ENCODE data around the gene MAPK12. TPM values are rescaled to one million over a fixed set of nuclear protein-coding genes. Genes with fewer than 3 reads are reported as not detected.
A peak's percentile ranks its signal among the peaks of the same experiment; 100 is the strongest.

MAPK12 gene
- total and polyA plus RNA-seq, 10 of the 15 experiments (the other 5 are each of a cell fraction or from before 2014, with no cell fraction given): 1.1 to 38.9 (median 16.3) TPM

- 31% methylated on average over 18 of the region's 42 CpGs for WGBS (ENCODE audit: insufficient coverage, insufficient replicate concordance, low lambda C conversion rate, missing lambda C conversion rate)
- intact Hi-C loops (cut with micrococcal nuclease; ENCODE audit: unreplicated experiment): no loop called here
- Histone ChIP-seq H3K9me3 (replicated peaks; ENCODE audit: control insufficient read depth, insufficient read depth, low read length) (no peaks in the 10 kb centered on the region), H4K20me1 (ENCODE audit: control insufficient read depth, insufficient read depth) (no peaks in the 10 kb centered on the region; the same call in none of the 2 replicates), H3K9ac (ENCODE audit: control insufficient read depth, insufficient read depth, low read length) (peak overlapping the region; percentile 34; the same call in 1 of the 2 replicates), H3K27ac (ENCODE audit: control insufficient read depth, insufficient read depth) (peak overlapping the region; percentile 70; the same call in 1 of the 2 replicates), H2AFZ (ENCODE audit: control insufficient read depth, low read depth, low read length) (no peak overlapping the region), H3K4me1 (ENCODE audit: control insufficient read depth, insufficient read depth, low read length) (peaks cover 27% of the 10 kb centered on the region), H3K79me2 (ENCODE audit: control insufficient read depth, insufficient read depth, low read length) (peaks cover 58% of the 10 kb centered on the region), H3K27me3 (replicated peaks in 1 of 2; ENCODE audit: control insufficient read depth in 2 of 2, insufficient read depth in 2 of 2, low read length in 1 of 2) (no peaks in the 10 kb centered on the region), H3K4me2 (ENCODE audit: control insufficient read depth, insufficient read depth) (peak overlapping the region; percentile 40), H3K36me3 (ENCODE audit: control insufficient read depth in 2 of 2, insufficient read depth in 2 of 2, low read length in 1 of 2) (peaks cover 10 to 29% of the 10 kb centered on the region in 2 experiments; a peak in 3 of 4 replicates), H3K4me3 (peak overlapping the region; percentile 19; the same call in 1 of the 2 replicates)
- SMC1A ChIA-PET (ENCODE audit: uncharacterized antibody, unreplicated experiment): interaction anchor here (2.9 kb wide), 1 partner anchor 11 kb away, joined by 21 read pairs; no protein-coding TSS in a partner anchor
- in situ Hi-C loops (cut with MboI): no loop called here
- no TSS peak for BruUV-seq (replicated peaks)
- peak; percentile 48; the same call in 1 of the 2 replicates for TF ChIP-seq GATAD2B (conservative IDR thresholded peaks at IDR 0.05; ENCODE audit: low read depth)
- TF ChIP-seq SPI1 (IDR thresholded peaks at IDR 0.05; ENCODE audit: borderline replicate concordance, insufficient read depth, low read depth, low read length): peak; percentile 80; the same call in 1 of the 2 replicates
- no peak for TF ChIP-seq NFXL1 (IDR thresholded peaks at IDR 0.05; ENCODE audit: borderline replicate concordance)
- TF ChIP-seq ATF2 (IDR thresholded peaks at IDR 0.05; ENCODE audit: low read length): no peak
- no peak for TF ChIP-seq POLR2AphosphoS5 (IDR thresholded peaks at IDR 0.05; ENCODE audit: low read length)
- no peak for TF ChIP-seq ZBTB4 (CRISPR knock-in tag; IDR thresholded peaks at IDR 0.05)
- TF ChIP-seq RELB (IDR thresholded peaks at IDR 0.05; ENCODE audit: low read depth): no peak
- TF ChIP-seq POLR2A (IDR thresholded peaks at IDR 0.05; ENCODE audit: low read depth, low read length): peak; percentile 32; the same call in 1 of the 2 replicates
- TF ChIP-seq SP1 (IDR thresholded peaks at IDR 0.05; ENCODE audit: low read depth, low read length): no peak
- no peak for TF ChIP-seq RAD21 (IDR thresholded peaks at IDR 0.05; ENCODE audit: insufficient read depth, low read depth, low read length)
- TF ChIP-seq MEF2B (IDR thresholded peaks at IDR 0.05; ENCODE audit: partially characterized antibody, poor library complexity, severe bottlenecking): peak; percentile 38
- RAD21 ChIA-PET (ENCODE audit: unreplicated experiment): interaction anchor here (1.4 to 2.8 kb wide), 3 partner anchors 9 to 17 kb away, joined by 4 to 10 read pairs (median 5); no protein-coding TSS in a partner anchor
- POLR2A ChIA-PET: interaction anchor here (0.9 to 3.7 kb wide), 4 partner anchors 8 to 33 kb away, joined by 3 to 22 read pairs (median 3); partner anchors contain the start of gene DENND6B
- DNase-seq (ENCODE audit: low read depth, low spot score) (no peak), ATAC-seq (peak; percentile 33), FAIRE-seq (no peak)
- CTCF ChIA-PET: interaction anchor here (0.6 to 2.5 kb wide), 7 partner anchors 9 to 176 kb away, joined by 3 to 12 read pairs (median 4); no protein-coding TSS in a partner anchor
Measured at GRCh38 chr22:50293441-50294318, 32.2 kb upstream of the MAPK12 start.
